Transverse colon (tissue), 4 donors: ENCODE results near the gene CCDC40. TPM values are rescaled to one million over a fixed set of nuclear protein-coding genes. Genes with fewer than 3 reads are reported as not detected.

Experiments used
- DNase-seq: peaks from one replicate; pipeline ENCODE4 v3.0.0-alpha.2; 2019
- H3K27ac ChIP-seq, 4 donors: fragments of 200-600 bp; sonication (generic); 2 replicates each; pipeline ENCODE4 v1.5.1; 2016 to 2018; ENCODE audit warnings: inconsistent platforms in 4 of 4
- H3K27me3 ChIP-seq: fragments of 200-600 bp; sonication (generic); 2 replicates; pipeline ENCODE4 v1.5.1; 2017; ENCODE audit warnings: inconsistent platforms
- H3K36me3 ChIP-seq, 4 donors: fragments of 200-600 bp; sonication (generic); 2 replicates each; pipeline ENCODE4 v1.5.1; 2017 to 2019; ENCODE audit warnings: inconsistent platforms in 4 of 4
- H3K4me1 ChIP-seq, 4 donors: fragments of 200-600 bp; sonication (generic); 2 replicates each; pipeline ENCODE4 v1.5.1; 2017 to 2020; ENCODE audit warnings: inconsistent platforms in 4 of 4
- H3K4me3 ChIP-seq, 4 donors: fragments of 200-600 bp; sonication (generic); 1 replicate in 1 of 4; 2 replicates in 3 of 4; pipeline versions ENCODE4 v1.5.1 to v1.6.1; 2017 to 2019; ENCODE audit warnings: inconsistent platforms in 4 of 4
- H3K9me3 ChIP-seq, 2 donors: fragments of 200-600 bp; sonication (generic); 2 replicates each; pipeline ENCODE4 v1.5.1; 2017 to 2019; ENCODE audit warnings: inconsistent platforms in 2 of 2
- EP300 ChIP-seq: sonication (generic); formaldehyde crosslinking; IDR thresholded peaks from one replicate; pipeline ENCODE4 v1.6.1; 2017; ENCODE audit warnings: antibody characterized with exemption, low read depth
- POLR2A ChIP-seq: fragments of 450-650 bp; IDR thresholded peaks from one replicate; pipeline ENCODE4 v1.6.1; 2016; ENCODE audit warnings: antibody characterized with exemption, mild to moderate bottlenecking, moderate library complexity
- POLR2AphosphoS5 ChIP-seq, 3 donors: sonication (generic); formaldehyde crosslinking; IDR thresholded peaks; one replicate each; pipeline ENCODE4 v1.6.1; 2016; ENCODE audit warnings: antibody characterized with exemption in 3 of 3
- WGBS, 2 donors: methylation state at CpG; one replicate each; pipeline ENCODE4 v1.1.5; 2018; ENCODE audit warnings: low coverage in 1 of 2; 5-methylcytosine and 5-hydroxymethylcytosine counted together
- in situ Hi-C, 4 donors: fragments of 200-750 bp; cut with MboI; loops; one replicate each; pipeline versions ENCODE4 v1.15.0 to v1.15.1; 2017; ENCODE audit warnings: low sequenced_read_pairs in 3 of 4, low pct_ligation_motif_present in 1 of 4, low pct_unique_long_range_greater_than_20kb in 1 of 4
- intact Hi-C: fragments of 100-400 bp; cut with DNase I; formaldehyde crosslinking; loops from one replicate; pipeline ENCODE4 v1.15.1; 2023; ENCODE audit warnings: low total_unique reads
- total RNA-seq, 4 donors: library from RNA; depleted of rRNA; stranded (reverse); fragments of >200 nt; gene quantifications; one replicate each; pipeline ENCODE4 v1.1.0, GENCODE V29; 2016
- TF ChIP-seq, protein P1 (sequence below), 5 experiments: fragments of 200-600 bp in 3 of 5; fragments of 450-650 bp in 2 of 5; sonication (generic) in 3 of 5; IDR thresholded peaks; 1 replicate in 2 of 5; 2 replicates in 3 of 5; pipeline ENCODE4 v1.5.1; 2016 to 2017; ENCODE audit warnings: antibody characterized with exemption in 5 of 5, inconsistent platforms in 3 of 5, mild to moderate bottlenecking in 2 of 5, moderate library complexity in 1 of 5

The CCDC40 gene
- total RNA-seq, 4 donors from 2014 or later: 0.75 to 2.8 (median 2.0) TPM

- intact Hi-C loops: no loop called here
- WGBS, 2 donors: 94% methylated on average over 39 of the region's 40 CpGs; no CpG with 5 or more reads in 1 of the 2 donors
- in situ Hi-C loops: no loop called here
- Histone ChIP-seq H3K27ac (no peak overlapping the region), H3K4me1 (no peaks in the 10 kb centered on the region), H3K27me3 (no peaks in the 10 kb centered on the region), H3K9me3 (no peaks in the 10 kb centered on the region), H3K4me3 (no peak overlapping the region), H3K36me3 (no peaks in the 10 kb centered on the region)
- no peak for DNase-seq
- TF ChIP-seq POLR2AphosphoS5 (IDR thresholded peaks at IDR 0.05) (no peak), EP300 (no peak)
Measured at GRCh38 chr17:80108036-80108971, 71.9 kb downstream of the CCDC40 start.

GRCh38 chr17:80109066-80109660, 72.7 kb downstream of the CCDC40 start:
- Histone ChIP-seq H3K36me3 (no peaks in the 10 kb centered on the region), H3K4me1 (no peaks in the 10 kb centered on the region), H3K4me3 (no peak overlapping the region), H3K9me3 (no peaks in the 10 kb centered on the region), H3K27me3 (no peaks in the 10 kb centered on the region), H3K27ac (no peak overlapping the region)
- DNase-seq: no peak
- in situ Hi-C loops: no loop called here
- 68 to 92% methylated on average over 4 to 13 of the region's 13 CpGs for WGBS, 2 donors
- intact Hi-C loops: no loop called here
- TF ChIP-seq POLR2A: no peak

DNA sequence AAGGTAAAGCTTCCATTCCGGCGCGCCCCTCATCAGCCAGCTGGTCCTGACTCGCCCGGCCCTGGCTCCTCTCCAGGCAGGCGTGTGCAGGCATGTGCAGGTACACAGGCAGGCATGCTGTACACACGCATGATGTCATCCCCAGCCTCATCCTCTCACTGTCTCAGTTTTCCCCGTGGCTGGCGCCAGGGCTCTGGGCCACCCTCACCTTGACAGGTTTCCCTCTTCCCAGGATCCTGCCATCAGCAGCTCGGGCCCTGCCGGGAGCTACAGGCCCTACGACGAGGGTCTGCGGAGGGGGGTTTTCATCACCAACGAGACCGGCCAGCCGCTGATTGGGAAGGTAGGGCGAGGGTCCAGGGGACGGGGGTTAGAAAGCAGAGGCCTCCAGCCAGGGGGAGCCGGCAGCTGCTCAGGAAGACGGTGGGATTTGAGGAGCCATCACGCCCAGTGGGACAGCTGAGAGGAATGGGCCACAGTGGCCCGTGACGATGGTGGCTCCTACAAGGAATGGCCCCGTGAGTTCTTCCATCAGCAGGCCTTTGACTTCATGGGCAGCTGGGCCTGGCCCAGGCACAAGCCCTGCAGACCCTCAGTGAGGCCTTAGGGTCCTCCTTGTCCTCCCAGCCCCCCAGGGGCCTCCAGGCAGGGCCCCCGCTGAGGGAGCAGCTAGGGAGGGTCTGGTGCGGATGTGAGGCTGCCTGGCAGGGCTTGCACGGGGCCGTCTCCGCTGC, 73.4 kb downstream of the CCDC40 start:
- DNase-seq: no peak
- intact Hi-C loops (no loop called here), in situ Hi-C loops (no loop called here)
- no peaks in the 10 kb centered on the region for H3K27me3 ChIP-seq
- no peak for TF ChIP-seq POLR2A
- no peak for TF ChIP-seq EP300
- H3K9me3 ChIP-seq: no peaks in the 10 kb centered on the region
- H3K4me3 ChIP-seq: no peak overlapping the region
- WGBS, 2 donors: 87% methylated on average over 29 of the region's 30 CpGs; no CpG with 5 or more reads in 1 of the 2 donors
- H3K27ac ChIP-seq: no peak overlapping the region
- H3K4me1 ChIP-seq: no peaks in the 10 kb centered on the region
- H3K36me3 ChIP-seq: no peaks in the 10 kb centered on the region

DNA sequence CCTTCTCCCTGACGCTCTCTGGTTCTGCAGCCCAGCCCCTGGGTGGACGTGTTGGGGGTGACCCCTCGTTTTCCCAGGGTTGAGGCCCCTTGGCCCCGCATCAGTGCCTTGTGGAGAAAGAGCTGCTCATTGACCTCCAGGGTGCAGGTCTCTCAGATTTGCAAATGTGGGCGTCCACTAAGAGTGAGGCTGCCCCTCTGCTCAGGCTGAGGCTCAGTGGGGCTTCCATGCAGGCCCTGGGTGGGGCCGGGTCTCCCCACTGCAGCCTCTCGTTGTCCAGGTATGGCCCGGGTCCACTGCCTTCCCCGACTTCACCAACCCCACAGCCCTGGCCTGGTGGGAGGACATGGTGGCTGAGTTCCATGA, 74.0 kb downstream of the CCDC40 start:
- Histone ChIP-seq H3K9me3 (no peaks in the 10 kb centered on the region), H3K27ac (no peak overlapping the region), H3K4me1 (no peaks in the 10 kb centered on the region), H3K36me3 (no peaks in the 10 kb centered on the region), H3K27me3 (no peaks in the 10 kb centered on the region), H3K4me3 (no peak overlapping the region)
- DNase-seq: no peak
- in situ Hi-C loops: no loop called here
- WGBS, 2 donors: 79% methylated on average over 9 of the region's 9 CpGs; no CpG with 5 or more reads in 1 of the 2 donors
- intact Hi-C loops: no loop called here
- TF ChIP-seq, protein P1, sequence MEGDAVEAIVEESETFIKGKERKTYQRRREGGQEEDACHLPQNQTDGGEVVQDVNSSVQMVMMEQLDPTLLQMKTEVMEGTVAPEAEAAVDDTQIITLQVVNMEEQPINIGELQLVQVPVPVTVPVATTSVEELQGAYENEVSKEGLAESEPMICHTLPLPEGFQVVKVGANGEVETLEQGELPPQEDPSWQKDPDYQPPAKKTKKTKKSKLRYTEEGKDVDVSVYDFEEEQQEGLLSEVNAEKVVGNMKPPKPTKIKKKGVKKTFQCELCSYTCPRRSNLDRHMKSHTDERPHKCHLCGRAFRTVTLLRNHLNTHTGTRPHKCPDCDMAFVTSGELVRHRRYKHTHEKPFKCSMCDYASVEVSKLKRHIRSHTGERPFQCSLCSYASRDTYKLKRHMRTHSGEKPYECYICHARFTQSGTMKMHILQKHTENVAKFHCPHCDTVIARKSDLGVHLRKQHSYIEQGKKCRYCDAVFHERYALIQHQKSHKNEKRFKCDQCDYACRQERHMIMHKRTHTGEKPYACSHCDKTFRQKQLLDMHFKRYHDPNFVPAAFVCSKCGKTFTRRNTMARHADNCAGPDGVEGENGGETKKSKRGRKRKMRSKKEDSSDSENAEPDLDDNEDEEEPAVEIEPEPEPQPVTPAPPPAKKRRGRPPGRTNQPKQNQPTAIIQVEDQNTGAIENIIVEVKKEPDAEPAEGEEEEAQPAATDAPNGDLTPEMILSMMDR (IDR thresholded peaks at IDR 0.05): no peak
- TF ChIP-seq POLR2A (no peak), POLR2AphosphoS5 (IDR thresholded peaks at IDR 0.05) (no peak)

GRCh38 chr17:80110927-80111701, 74.7 kb downstream of the CCDC40 start:
- 89 to 94% methylated on average over 2 to 21 of the region's 21 CpGs for WGBS, 2 donors
- H3K4me3 ChIP-seq: no peak overlapping the region
- H3K27me3 ChIP-seq: no peaks in the 10 kb centered on the region
- no peaks in the 10 kb centered on the region for H3K9me3 ChIP-seq
- no peak for DNase-seq
- TF ChIP-seq EP300: no peak
- TF ChIP-seq, protein P1 (IDR thresholded peaks at IDR 0.05): no peak
- no peak for TF ChIP-seq POLR2A
- no peak for TF ChIP-seq POLR2AphosphoS5 (IDR thresholded peaks at IDR 0.05)
- intact Hi-C loops (no loop called here), in situ Hi-C loops (no loop called here)
- H3K27ac ChIP-seq: no peak overlapping the region
- no peaks in the 10 kb centered on the region for H3K4me1 ChIP-seq
- no peaks in the 10 kb centered on the region for H3K36me3 ChIP-seq
